IPS-NIHi11 (cell line): Measurements from ENCODE around the gene GSTO2.
A peak's percentile ranks its signal among the peaks of the same experiment; 100 is the strongest.

Source experiments
- DNase-seq: peaks from one replicate; pipeline ENCODE4 v3.0.0; 2012; ENCODE audit warnings: mixed read lengths, low spot score

Gene GSTO2

GRCh38 chr10:104326991-104327610 lies 58.1 kb downstream of the GSTO2 start:
- no peak for DNase-seq

DNA sequence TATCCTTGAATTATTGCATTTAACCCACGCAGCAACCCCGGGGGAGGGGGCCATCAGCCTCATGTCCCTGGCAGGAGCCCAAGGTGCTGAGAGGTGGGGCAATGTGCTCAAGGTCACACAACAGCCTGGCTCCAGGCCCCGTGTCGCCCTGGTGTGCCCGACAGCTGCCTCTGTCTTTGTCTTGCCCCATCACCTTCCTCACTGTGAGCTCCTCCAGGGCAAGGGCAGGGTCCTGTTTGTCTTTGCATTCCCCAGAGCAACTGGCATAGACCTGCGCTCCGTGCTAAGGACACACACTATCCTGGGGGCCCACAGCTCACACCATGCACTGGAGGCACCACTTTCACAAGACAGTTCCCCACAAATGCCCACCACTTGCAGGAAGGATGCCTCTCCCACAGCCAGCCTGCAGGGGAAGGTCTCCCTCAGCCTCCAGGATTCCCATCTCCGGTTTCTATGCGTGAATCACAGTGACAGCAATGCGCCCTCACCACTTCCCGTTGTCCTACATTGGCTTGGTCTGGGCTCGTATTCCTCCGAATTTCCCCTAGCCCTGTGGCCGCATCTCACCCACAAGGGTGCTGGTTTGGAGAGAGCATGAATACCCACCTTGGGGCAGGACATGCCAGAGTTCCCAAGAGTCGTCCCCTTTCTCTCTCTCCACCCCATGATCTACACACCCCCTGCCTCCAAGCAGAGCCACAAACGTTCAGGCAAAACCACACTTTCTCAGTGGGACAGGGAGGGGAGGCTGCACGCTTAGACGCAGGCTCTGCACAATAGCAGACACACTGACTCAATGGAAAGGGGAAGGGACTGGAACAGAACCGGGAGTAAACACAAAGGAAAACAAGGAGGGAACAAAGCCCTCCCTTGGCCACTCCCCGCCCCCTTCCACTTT lies 59.0 kb downstream of the GSTO2 start:
- DNase-seq, result peak; percentile 49

GRCh38 chr10:104328646-104328895 lies 59.6 kb downstream of the GSTO2 start:
- no peak for DNase-seq

GRCh38 chr10:104328896-104329710 lies 60.1 kb downstream of the GSTO2 start:
- peak; percentile 46 for DNase-seq

GRCh38 chr10:104329735-104330134 lies 60.8 kb downstream of the GSTO2 start:
- DNase-seq, result no peak

DNA sequence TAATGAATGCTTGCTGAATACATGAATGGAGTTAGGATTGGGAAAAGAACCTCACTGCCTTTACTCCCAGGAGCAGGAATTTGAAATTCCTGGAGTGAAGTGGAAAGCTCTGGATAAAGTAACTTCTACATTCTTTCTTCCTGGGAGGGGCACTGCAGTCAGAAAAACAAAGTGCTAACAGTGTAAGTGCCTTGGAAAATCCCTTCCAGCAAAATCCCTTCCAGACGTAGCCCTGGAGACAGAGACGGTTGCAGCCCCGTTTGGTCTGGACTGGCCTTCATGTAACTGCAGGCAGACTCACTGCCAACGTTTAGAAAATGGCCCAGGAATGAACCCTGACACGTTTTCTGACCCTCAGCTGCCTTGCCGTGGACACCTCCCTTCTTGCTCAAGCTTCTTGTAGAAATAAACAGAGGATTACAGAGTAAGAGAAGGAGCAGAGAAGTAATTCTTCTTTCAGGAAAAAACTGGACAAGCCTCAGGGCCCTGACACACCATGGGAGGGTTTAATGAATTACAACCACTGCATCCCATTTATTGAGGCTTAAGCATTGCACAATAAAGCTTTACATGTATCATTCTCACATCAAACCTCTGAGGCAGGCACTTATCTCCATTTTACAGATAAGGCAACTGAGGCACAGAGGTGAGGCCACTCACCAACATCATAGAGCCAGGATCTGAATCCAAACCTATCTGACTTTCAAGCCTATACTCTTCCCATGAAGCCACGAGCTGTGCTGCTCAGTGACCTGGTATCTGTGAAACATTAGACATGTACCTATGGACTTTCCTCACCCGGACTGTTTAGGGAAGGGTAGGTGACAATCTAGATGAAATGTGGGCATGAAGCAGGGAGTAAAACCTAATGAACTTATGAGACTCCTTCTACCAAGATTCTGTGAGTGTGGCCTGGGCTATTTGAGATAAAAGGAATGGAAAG lies 61.5 kb downstream of the GSTO2 start:
- DNase-seq, result no peak

DNA sequence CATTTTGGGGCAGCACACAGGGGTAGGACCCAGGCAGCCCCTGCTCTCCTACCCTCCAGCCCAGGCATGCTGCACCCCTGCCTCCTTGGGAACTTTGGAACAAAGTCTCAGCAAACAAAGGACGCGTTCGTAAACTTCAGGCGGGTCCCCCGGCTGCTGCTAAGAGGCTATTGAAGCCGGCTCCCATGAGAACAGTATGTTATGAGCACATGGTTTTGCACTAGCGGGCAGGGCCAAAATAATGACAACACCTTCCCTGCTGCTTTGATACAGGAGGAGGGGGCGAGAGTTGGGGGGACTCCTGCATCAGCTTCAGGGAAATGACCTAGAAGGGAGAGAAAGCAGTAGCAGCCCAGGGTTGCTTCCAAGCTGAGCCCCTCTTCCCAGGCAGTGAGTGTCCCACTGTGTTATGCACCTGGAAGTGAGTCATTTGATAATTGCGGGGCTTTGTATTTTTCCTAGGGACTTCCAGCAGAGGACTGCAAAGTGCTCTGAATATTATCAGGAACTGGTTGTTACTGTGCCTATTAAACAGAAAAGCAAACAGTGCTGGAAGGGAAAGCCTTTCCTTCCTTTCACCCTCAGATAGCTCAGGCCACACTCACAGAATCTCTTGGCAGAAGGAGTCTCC lies 62.3 kb downstream of the GSTO2 start:
- no peak for DNase-seq

DNA sequence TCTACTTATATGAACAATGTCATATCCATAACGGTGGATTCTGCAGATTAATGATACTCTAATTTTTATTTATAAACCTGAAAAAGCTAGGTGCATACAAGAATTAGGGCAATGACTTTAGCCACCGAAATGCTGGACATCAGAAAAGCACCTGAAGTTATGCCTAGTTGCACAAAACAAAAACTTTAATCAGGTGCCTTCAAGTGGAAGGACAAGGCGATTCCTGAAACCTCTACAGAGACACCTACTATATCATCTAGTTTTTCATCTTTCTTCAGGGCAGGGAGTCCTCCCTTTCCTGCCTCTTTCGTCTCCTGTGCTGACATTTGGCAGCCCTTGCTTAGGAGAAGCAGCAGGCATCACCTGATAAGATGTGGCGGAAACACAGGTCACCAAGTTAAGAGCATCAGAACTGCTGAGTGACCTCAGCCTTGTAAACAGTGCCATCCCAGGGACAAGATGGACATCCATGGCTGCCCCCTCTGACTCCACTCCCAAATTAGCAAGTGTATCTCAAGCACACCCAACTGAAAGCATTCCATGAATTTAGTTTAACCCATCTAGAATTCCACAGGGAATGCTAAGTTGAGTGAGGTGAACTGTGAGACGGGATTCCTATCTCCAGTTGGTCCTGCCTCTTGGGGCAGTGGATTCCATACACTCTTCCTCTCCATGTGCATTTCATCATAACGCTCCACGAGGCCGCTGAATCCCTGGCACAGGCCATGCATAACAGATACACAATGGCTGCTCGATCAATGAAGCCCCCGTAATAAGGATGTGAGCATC lies 63.5 kb downstream of the GSTO2 start:
- DNase-seq, result no peak

- DNase-seq, result no peak
Observed at GRCh38 chr10:104333032-104333727, 64.2 kb downstream of the GSTO2 start.

DNA sequence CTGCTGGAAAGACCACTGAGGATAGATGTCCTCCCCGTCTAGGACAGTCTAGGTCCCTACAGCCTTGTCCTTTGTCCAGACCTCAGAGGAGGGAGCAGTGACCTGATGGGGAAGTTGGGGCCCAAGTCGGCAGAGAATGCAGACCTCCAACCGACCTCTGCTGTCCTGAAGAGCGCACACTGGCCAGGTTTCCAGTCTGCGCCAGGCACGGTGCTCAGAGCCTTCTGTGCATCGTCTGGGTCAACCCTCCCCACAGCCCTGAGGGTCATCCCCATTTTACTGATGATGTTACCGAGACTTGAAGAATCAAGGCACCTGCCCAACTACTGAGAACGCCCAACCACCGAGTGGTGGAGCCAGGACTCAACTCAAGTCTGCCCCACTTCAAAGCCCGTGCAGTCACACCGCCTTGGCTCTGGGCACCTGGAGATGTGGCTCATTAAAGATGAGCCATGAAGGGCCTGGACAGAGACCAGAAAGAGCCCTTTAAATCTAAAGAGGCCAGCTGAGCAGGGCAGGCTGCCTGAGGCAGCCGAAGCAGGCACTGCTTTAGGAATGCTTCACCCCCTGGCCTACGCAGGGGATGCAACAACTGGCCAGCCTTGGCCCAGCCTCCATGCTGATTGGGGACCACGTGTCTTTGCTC lies 64.9 kb downstream of the GSTO2 start:
- no peak for DNase-seq

GRCh38 chr10:104334561-104334960 lies 65.6 kb downstream of the GSTO2 start:
- DNase-seq, result no peak

DNA sequence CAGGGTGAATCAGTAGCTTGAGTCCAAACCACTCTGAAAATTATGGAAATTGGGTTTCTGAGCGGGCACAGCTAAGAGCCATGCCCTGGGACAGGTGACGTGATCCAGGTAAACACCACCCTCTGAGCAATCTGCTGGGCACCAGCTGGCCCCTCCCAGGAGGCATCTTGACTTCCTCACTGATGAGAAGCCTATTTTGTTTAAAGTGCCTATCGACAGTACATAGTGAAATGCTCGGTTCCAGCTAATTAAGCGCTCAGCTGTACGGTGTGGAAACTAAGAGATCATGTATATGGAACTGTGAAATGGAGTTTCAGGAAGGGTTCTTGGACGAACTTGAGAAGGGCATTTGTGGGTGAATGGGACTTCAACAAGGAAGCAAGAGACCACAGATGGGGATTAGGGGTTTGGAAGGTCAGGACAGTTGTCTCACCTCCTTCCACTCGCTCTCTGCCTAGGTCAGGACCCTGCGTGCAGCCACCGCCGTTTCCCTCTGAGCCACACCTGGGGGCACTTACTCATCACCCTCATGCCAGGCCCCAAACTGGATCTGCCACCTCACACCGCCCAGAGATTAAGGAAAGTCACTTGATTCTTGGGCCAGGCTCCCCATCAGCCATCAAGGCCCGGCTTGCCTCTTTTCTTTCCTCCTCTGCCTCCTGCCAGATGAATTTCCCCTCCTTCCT lies 66.1 kb downstream of the GSTO2 start:
- no peak for DNase-seq

- no peak for DNase-seq
Observed at GRCh38 chr10:104336821-104337467, 68.0 kb downstream of the GSTO2 start.

DNA sequence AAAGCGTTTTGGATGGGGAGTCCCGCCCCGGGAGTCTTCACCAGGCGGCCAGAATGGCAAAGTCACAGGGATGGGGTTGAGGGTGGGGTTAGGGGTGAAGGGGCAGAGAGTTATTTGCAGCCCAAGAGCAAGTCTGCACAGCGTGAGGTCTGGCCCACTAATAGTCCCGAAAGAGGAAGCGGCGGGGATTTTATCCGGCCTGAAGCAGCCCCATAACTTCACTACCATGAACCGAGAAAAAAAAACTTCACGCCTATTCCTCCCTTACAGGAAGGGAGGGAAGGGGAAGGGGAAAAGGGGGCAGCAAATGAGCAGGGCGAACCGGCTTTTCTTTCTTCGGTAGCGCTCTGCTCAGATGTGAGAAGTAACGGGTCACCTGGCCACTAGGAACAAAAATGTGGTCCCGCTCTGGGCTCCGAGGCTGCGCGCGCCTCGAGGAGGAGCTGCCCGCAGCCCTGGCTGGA lies 68.6 kb downstream of the GSTO2 start:
- DNase-seq, result peak; percentile 61

- DNase-seq, result peak; percentile 72
Observed at GRCh38 chr10:104337985-104338735, 69.2 kb downstream of the GSTO2 start, which contains the start of gene ITPRIP. TSS of gene ITPRIP (minus strand) at chr10:104338465. CDS start at chr10:104316051, 22,414 bp downstream.

DNA sequence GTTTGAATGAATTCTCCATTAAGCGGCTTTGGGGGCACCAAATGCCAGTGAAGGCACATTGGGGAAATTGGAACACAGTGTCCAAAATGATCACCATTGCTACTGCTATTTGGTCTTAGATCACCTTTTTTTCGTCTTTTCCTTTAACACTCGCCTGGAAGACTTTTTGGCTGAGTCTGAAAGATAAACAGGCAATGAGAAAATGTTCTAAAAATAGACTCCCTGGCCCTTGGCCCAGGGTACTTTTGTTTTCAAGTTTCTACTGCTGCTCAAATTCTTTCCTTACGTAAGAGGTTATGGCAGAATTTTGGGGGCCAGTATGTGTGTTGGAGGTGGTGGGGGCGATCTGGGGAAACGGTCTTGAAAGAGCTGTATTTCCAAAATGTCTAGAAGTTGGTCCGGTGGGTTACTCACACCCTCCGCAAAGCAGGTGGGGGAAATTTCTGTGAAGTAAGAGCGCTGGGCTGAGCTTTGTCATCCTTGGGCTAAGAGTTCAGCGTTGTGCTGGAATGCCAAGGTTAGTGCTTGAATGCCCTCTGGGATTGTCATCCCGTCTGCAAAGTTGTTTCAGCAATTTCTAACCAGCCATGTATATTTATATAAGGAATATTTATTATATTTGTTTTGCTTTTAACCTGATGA lies 70.6 kb downstream of the GSTO2 start:
- DNase-seq, result no peak

DNA sequence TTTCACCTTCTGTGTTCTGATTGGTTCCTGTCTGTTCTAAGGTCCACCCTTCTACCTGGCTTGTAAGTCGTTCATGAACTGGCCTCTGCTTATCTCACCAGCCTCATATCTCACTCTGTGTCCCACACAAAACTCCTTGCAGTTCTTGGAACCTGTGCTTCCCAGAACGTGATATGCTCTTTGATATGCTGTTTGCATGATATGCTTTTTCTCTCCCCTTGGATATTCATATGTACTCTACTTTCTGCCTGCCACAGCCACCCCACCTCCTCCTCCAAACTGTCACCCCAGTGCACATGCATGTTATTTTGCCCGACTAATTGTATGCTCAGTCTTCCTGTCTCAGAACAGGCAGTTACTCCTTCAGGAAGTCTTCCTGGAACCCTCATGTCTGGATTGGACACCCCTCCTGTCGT lies 71.1 kb downstream of the GSTO2 start:
- no peak for DNase-seq
